ENCODE results near the gene PAMR1.

GRCh38 chr11:35548925-35549561 is 23.6 kb upstream of the PAMR1 start:
- TF ChIP-seq CTCF (IDR thresholded peaks at IDR 0.05): no peak
- TF ChIP-seq FOXS1 (CRISPR knock-in tag; IDR thresholded peaks at IDR 0.05): no peak
- no peak for TF ChIP-seq JUN (IDR thresholded peaks at IDR 0.05)
- no peak for TF ChIP-seq SMC3 (IDR thresholded peaks at IDR 0.05)
- TF ChIP-seq POLR2A (IDR thresholded peaks at IDR 0.05; ENCODE audit: low read length): no peak
- no peak for TF ChIP-seq ZNF302 (CRISPR knock-in tag; IDR thresholded peaks at IDR 0.05)
- TF ChIP-seq HOXA7 (CRISPR knock-in tag; IDR thresholded peaks at IDR 0.05): no peak
- TF ChIP-seq, protein P1, sequence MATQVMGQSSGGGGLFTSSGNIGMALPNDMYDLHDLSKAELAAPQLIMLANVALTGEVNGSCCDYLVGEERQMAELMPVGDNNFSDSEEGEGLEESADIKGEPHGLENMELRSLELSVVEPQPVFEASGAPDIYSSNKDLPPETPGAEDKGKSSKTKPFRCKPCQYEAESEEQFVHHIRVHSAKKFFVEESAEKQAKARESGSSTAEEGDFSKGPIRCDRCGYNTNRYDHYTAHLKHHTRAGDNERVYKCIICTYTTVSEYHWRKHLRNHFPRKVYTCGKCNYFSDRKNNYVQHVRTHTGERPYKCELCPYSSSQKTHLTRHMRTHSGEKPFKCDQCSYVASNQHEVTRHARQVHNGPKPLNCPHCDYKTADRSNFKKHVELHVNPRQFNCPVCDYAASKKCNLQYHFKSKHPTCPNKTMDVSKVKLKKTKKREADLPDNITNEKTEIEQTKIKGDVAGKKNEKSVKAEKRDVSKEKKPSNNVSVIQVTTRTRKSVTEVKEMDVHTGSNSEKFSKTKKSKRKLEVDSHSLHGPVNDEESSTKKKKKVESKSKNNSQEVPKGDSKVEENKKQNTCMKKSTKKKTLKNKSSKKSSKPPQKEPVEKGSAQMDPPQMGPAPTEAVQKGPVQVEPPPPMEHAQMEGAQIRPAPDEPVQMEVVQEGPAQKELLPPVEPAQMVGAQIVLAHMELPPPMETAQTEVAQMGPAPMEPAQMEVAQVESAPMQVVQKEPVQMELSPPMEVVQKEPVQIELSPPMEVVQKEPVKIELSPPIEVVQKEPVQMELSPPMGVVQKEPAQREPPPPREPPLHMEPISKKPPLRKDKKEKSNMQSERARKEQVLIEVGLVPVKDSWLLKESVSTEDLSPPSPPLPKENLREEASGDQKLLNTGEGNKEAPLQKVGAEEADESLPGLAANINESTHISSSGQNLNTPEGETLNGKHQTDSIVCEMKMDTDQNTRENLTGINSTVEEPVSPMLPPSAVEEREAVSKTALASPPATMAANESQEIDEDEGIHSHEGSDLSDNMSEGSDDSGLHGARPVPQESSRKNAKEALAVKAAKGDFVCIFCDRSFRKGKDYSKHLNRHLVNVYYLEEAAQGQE (IDR thresholded peaks at IDR 0.05): no peak
- TF ChIP-seq EP300 (IDR thresholded peaks at IDR 0.05): no peak
- TF ChIP-seq RAD21 (conservative IDR thresholded peaks at IDR 0.05 in 1 of 2, IDR thresholded peaks at IDR 0.05 in 1 of 2): no peak
- no peak for TF ChIP-seq BHLHE40 (IDR thresholded peaks at IDR 0.05; ENCODE audit: low read depth, low read length)
- no peak for TF ChIP-seq POLR2AphosphoS2 (conservative IDR thresholded peaks at IDR 0.05; ENCODE audit: low read length)

Measured in A549 (cell line).